GM12891 (cell line): Measurements from ENCODE around the gene PRRC1.

Source experiments
- PAX5 ChIP-seq: IDR thresholded peaks from 2 replicates; pipeline ENCODE4 v1.6.1; 2011; ENCODE audit warnings: low read length, moderate library complexity, mild to moderate bottlenecking; ENCODE audit not compliant: insufficient read depth, severe bottlenecking
- POLR2A ChIP-seq: IDR thresholded peaks from 2 replicates; pipeline ENCODE4 v1.6.1; 2011; ENCODE audit warnings: low read depth, low read length, control low read depth
- POLR2AphosphoS5 ChIP-seq: IDR thresholded peaks from 2 replicates; pipeline ENCODE4 v1.6.1; 2011; ENCODE audit warnings: low read depth, low read length, control low read depth
- TAF1 ChIP-seq: IDR thresholded peaks from 2 replicates; pipeline ENCODE4 v1.6.1; 2011; ENCODE audit warnings: low read depth, low read length, control low read depth

DNA sequence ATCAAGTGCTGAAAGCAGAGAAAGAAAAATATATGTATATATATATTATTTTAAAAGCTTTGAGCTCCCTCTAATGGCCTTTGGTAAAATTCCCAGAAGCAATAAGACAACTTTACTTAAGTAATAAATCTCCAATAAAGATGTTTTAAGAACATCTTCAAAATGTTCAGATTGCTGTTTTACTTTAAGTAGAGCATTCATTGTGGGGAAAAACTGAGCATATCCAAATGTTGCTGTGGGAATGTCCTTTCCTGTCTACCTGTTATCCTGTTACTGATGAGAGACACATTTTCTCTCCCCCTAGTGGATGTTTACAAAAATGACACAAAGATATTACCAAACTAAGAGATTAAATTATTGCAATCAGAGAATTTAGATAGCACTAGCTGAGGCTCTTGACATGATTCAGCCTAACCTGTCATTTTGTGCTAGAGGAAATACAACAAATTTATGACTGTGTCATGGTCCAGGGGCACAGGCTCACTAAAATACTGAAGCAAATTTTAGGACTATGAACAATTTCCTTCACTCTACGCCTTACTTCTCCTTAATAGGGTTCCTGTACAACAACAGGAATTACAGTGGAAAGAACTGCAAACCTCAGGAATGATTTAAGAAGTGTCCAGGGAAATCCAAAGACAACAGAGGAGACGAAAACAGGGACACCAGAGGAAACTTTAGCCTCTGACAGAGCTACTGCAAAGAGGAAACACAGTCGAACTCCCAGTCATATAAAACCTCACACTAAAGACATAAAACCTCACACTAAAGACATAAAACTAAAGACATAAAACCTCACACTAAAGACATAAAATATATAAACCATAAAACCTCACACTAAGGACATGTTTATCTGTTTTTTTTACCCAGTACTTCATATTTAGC is 24.3 kb upstream of the PRRC1 start:
- TF ChIP-seq POLR2AphosphoS5 (no peak), TAF1 (no peak), POLR2A (no peak), PAX5 (no peak)
